HFF-Myc (cell line): Measurements from ENCODE around the gene OSTM1.

Source experiments
- DNase-seq: peaks from one replicate; pipeline ENCODE4 v3.0.0-alpha.2; 2011; ENCODE audit warnings: low read depth; ENCODE audit errors: extremely low read depth
- H3K4me3 ChIP-seq: replicated peaks from 2 replicates; pipeline ENCODE4 v1.5.1; 2011; ENCODE audit warnings: low read depth, mild to moderate bottlenecking, control low read depth, low read length
- TF ChIP-seq, protein P1 (sequence below): IDR thresholded peaks from 2 replicates; pipeline ENCODE4 v1.5.1; 2012; ENCODE audit warnings: mild to moderate bottlenecking, low read depth, low read length, control low read depth; ENCODE audit errors: missing control alignments

Gene OSTM1

GRCh38 chr6:108114841-108115597 is 40.5 kb upstream of the OSTM1 start:
- DNase-seq, result no peak
- TF ChIP-seq, protein P1, sequence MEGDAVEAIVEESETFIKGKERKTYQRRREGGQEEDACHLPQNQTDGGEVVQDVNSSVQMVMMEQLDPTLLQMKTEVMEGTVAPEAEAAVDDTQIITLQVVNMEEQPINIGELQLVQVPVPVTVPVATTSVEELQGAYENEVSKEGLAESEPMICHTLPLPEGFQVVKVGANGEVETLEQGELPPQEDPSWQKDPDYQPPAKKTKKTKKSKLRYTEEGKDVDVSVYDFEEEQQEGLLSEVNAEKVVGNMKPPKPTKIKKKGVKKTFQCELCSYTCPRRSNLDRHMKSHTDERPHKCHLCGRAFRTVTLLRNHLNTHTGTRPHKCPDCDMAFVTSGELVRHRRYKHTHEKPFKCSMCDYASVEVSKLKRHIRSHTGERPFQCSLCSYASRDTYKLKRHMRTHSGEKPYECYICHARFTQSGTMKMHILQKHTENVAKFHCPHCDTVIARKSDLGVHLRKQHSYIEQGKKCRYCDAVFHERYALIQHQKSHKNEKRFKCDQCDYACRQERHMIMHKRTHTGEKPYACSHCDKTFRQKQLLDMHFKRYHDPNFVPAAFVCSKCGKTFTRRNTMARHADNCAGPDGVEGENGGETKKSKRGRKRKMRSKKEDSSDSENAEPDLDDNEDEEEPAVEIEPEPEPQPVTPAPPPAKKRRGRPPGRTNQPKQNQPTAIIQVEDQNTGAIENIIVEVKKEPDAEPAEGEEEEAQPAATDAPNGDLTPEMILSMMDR, result no peak
- H3K4me3 ChIP-seq, result 0 out of 2 replicates have a peak overlapping the region, but pooled peaks have one; percentile 7

DNA sequence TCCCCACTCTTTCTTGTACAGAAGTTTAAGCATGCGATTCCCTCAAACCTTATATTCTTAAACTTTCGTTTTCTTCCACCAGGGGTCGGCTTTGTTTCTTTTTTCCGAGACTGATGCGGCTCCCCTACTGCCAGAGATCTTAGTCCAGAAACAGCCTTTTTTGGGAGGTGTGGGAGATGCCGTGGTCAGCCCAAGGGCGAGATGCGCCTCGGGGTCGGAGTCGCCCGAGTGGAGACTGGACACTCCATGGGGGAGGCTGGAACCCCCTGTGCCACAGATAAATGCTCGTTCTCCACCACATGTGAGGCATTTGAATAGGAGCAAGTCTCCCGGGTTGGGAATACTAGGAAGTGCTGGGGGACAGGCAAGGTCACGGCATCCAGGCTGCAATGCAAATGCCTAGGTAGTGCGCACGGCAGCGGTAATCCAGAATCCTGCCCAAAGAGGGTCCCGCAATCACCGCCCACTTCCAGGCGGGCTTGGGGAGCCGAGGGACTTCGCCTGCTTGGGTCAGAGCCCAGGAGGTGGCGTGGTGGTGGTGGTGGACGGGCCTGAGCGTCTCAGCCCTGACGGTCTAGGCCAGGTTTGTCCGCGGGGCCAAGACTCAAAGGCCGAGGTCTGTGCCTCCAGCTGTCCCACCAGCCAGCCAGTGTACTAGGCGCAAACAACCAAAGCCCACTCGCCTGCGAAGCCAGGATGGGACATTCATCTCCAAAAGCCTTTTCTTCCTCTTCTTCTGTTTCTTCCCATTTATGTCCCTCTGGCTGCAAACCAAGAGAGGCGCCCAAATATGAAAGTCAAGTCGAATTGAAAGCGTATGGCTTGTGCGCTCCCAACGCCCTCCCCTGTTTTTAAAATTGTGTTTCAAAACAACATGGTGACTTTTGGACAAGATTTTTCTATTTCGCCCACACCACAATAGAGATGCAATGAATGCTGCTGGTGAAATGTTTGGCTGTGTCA is 39.3 kb upstream of the OSTM1 start:
- H3K4me3 ChIP-seq, result no peak overlapping the region
- TF ChIP-seq, protein P1, result peak; percentile 41
- no peak for DNase-seq

GRCh38 chr6:108108374-108108773 is 33.8 kb upstream of the OSTM1 start:
- DNase-seq, result no peak
- TF ChIP-seq, protein P1, result no peak

GRCh38 chr6:108107102-108107501 is 32.6 kb upstream of the OSTM1 start:
- TF ChIP-seq, protein P1, result no peak

More at GRCh38 chr6:108108374-108108773, 33.8 kb upstream of the OSTM1 start:
- H3K4me3 ChIP-seq, result no peak overlapping the region

GRCh38 chr6:108106694-108107093 is 32.2 kb upstream of the OSTM1 start:
- TF ChIP-seq, protein P1, result no peak
- H3K4me3 ChIP-seq, result no peak overlapping the region
- DNase-seq, result no peak

More at GRCh38 chr6:108107102-108107501, 32.6 kb upstream of the OSTM1 start:
- no peak overlapping the region for H3K4me3 ChIP-seq
- DNase-seq, result no peak

- TF ChIP-seq, protein P1, result no peak
- H3K4me3 ChIP-seq, result no peak overlapping the region
- DNase-seq, result no peak
Measured at GRCh38 chr6:108106261-108106660, 31.7 kb upstream of the OSTM1 start.
